Loucy (cell line): Measurements from ENCODE around the gene FOXQ1.

Experiments used
- CTCF ChIP-seq: fragments of 200-600 bp; sonication (generic); conservative IDR thresholded peaks from 2 replicates; pipeline ENCODE4 v1.5.1; 2014; ENCODE audit warnings: mild to moderate bottlenecking, antibody characterized with exemption, low read length
- EZH2phosphoT487 ChIP-seq: fragments of 200-600 bp; IDR thresholded peaks from 2 replicates; pipeline ENCODE4 v1.6.1; 2018; ENCODE audit warnings: antibody characterized with exemption, mild to moderate bottlenecking, moderate library complexity, borderline replicate concordance

- TF ChIP-seq CTCF (no peak), EZH2phosphoT487 (no peak)
Measured at GRCh38 chr6:1314617-1315016, 2.7 kb downstream of the FOXQ1 start.
